Uterus (tissue), 4 donors: Measurements from ENCODE around the gene PLA2G6. TPM values are rescaled to one million over a fixed set of nuclear protein-coding genes. Genes with fewer than 3 reads are reported as not detected.

ENCODE experiments used
- DNase-seq, 2 donors: peaks; one replicate each; pipeline ENCODE4 v3.0.0-alpha.2; 2019 to 2020
- H3K27ac ChIP-seq, 2 donors: fragments of 200-600 bp; sonication (generic); 1 replicate in 1 of 2; 2 replicates in 1 of 2; pipeline ENCODE4 v1.5.1; 2016 to 2018
- H3K27me3 ChIP-seq, 2 donors: fragments of 200-600 bp; sonication (generic); one replicate each; pipeline ENCODE4 v1.5.1; 2018 to 2019; ENCODE audit warnings: control low read depth in 1 of 2
- H3K36me3 ChIP-seq, 2 donors: fragments of 200-600 bp; sonication (generic); one replicate each; pipeline ENCODE4 v1.5.1; 2019; ENCODE audit warnings: control low read depth in 1 of 2
- H3K4me1 ChIP-seq, 2 donors: fragments of 200-600 bp; sonication (generic); one replicate each; pipeline ENCODE4 v1.5.1; 2018 to 2019; ENCODE audit warnings: control low read depth in 1 of 2
- H3K4me3 ChIP-seq, 2 donors: fragments of 200-600 bp; sonication (generic); 1 replicate in 1 of 2; 2 replicates in 1 of 2; pipeline ENCODE4 v1.5.1; 2018 to 2019; ENCODE audit warnings: mild to moderate bottlenecking in 1 of 2
- H3K9me3 ChIP-seq, 2 donors: fragments of 200-600 bp; sonication (generic); one replicate each; pipeline ENCODE4 v1.5.1; 2019; ENCODE audit warnings: control low read depth in 1 of 2
- POLR2A ChIP-seq, 2 donors: fragments of 450-650 bp; IDR thresholded peaks; one replicate each; pipeline ENCODE4 v1.6.1; 2016; ENCODE audit warnings: antibody characterized with exemption in 2 of 2, mild to moderate bottlenecking in 1 of 2, moderate library complexity in 1 of 2
- intact Hi-C: fragments of 100-400 bp; cut with DNase I; formaldehyde crosslinking; loops from one replicate; pipeline ENCODE4 v1.15.1; 2023; ENCODE audit warnings: low total_unique reads
- total RNA-seq, 4 donors: library from RNA; depleted of rRNA in 3 of 4; stranded (reverse); fragments of >200 nt in 3 of 4; gene quantifications; one replicate each; pipeline versions ENCODE4 v1.1.0 to v1.2.4, GENCODE V29; 2014 to 2023
- TF ChIP-seq, protein P1 (sequence below), 4 experiments: fragments of 200-600 bp in 2 of 4; fragments of 450-650 bp in 2 of 4; sonication (generic) in 2 of 4; IDR thresholded peaks; one replicate each; pipeline ENCODE4 v1.5.1; 2016 to 2019; ENCODE audit warnings: antibody characterized with exemption in 4 of 4, mild to moderate bottlenecking in 2 of 4, moderate library complexity in 1 of 4
- donor health status: DM: yes; HTN: yes; CAD: no.

PLA2G6 gene
- total RNA-seq, 4 donors from 2014 or later, result 8.7 to 50.9 (median 34.5) TPM

GRCh38 chr22:38213990-38214301 is 32.3 kb upstream of the PLA2G6 start:
- Histone ChIP-seq H3K4me1 (peaks cover 0 to 12% of the 10 kb centered on the region in 2 donors), H3K27me3 (no peaks in the 10 kb centered on the region), H3K9me3 (no peaks in the 10 kb centered on the region), H3K27ac (peak overlapping the region in 1 of 2 donors; percentile 43), H3K36me3 (no peaks in the 10 kb centered on the region), H3K4me3 (no peak overlapping the region)
- no peak for DNase-seq
- TF ChIP-seq, protein P1, sequence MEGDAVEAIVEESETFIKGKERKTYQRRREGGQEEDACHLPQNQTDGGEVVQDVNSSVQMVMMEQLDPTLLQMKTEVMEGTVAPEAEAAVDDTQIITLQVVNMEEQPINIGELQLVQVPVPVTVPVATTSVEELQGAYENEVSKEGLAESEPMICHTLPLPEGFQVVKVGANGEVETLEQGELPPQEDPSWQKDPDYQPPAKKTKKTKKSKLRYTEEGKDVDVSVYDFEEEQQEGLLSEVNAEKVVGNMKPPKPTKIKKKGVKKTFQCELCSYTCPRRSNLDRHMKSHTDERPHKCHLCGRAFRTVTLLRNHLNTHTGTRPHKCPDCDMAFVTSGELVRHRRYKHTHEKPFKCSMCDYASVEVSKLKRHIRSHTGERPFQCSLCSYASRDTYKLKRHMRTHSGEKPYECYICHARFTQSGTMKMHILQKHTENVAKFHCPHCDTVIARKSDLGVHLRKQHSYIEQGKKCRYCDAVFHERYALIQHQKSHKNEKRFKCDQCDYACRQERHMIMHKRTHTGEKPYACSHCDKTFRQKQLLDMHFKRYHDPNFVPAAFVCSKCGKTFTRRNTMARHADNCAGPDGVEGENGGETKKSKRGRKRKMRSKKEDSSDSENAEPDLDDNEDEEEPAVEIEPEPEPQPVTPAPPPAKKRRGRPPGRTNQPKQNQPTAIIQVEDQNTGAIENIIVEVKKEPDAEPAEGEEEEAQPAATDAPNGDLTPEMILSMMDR (IDR thresholded peaks at IDR 0.05), result no peak
- no peak for TF ChIP-seq POLR2A (IDR thresholded peaks at IDR 0.05)
- intact Hi-C loops, result no loop called here

DNA sequence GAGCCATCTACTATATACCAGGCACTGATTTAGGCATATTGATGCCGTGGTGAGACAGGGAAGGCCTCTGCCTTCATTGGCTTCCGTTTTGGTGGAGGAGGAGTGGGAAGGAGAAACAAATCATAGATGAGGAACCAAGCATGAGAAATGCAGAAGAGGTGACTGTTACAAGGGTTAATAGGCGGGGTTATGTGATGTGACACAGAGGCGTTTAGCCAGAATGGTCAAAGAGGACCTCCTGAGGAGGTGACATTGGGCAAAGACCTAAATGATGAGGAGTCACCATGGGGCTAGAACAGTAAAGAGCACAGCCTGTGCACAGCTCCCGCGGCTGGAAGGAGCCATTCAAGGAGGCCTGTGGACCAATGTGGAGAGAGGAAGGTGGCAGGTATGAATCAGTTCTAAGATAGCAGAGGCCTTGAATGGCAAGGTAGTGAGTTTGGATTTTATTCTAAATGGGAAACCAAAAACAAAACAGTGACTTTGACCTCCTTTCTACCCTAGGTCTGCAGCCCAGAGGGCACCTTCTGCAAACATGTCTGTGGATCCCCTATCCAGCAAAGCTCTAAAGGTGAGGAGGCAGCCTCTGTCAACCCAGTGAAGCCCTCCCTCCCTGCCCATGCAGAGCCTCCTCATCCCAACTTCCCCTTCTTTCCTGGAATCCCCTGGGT is 31.8 kb upstream of the PLA2G6 start:
- Histone ChIP-seq H3K27me3 (no peaks in the 10 kb centered on the region), H3K4me1 (peaks cover 0 to 7% of the 10 kb centered on the region in 2 donors), H3K4me3 (no peak overlapping the region), H3K36me3 (no peaks in the 10 kb centered on the region), H3K27ac (no peak overlapping the region), H3K9me3 (no peaks in the 10 kb centered on the region)
- no peak for DNase-seq
- intact Hi-C loops, result no loop called here
- TF ChIP-seq, protein P1 (IDR thresholded peaks at IDR 0.05), result no peak
- TF ChIP-seq POLR2A (IDR thresholded peaks at IDR 0.05), result no peak

DNA sequence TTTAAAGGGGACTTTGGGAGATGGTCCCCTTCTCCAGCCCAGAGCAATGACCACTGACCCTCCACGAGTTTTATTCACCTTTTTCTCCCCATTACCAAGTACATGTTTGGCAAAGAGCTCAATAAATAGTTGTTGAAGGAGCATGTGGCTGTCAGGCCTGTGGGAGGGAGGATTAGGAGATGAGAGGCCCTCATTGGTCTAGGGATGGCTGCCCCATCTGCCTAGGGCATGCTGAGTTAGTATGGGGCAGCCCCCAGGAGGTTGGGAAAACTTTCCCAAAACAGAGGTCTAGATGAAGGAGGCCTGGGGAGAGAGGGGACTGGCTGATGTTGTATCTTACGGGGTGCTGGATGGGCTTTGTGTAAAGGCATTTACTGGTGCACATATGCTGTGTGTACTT is 30.8 kb upstream of the PLA2G6 start:
- H3K36me3 ChIP-seq, result no peaks in the 10 kb centered on the region
- no peaks in the 10 kb centered on the region for H3K9me3 ChIP-seq
- no peaks in the 10 kb centered on the region for H3K4me1 ChIP-seq
- H3K27me3 ChIP-seq, result no peaks in the 10 kb centered on the region
- no peak overlapping the region for H3K4me3 ChIP-seq
- no peak for DNase-seq
- intact Hi-C loops, result no loop called here
- H3K27ac ChIP-seq, result no peak overlapping the region
- TF ChIP-seq POLR2A (IDR thresholded peaks at IDR 0.05), result no peak
- TF ChIP-seq, protein P1 (IDR thresholded peaks at IDR 0.05), result no peak

GRCh38 chr22:38211556-38211955 is 29.9 kb upstream of the PLA2G6 start:
- Histone ChIP-seq H3K9me3 (no peaks in the 10 kb centered on the region), H3K36me3 (no peaks in the 10 kb centered on the region), H3K4me3 (no peak overlapping the region), H3K27me3 (no peaks in the 10 kb centered on the region), H3K27ac (no peak overlapping the region), H3K4me1 (no peaks in the 10 kb centered on the region)
- intact Hi-C loops, result no loop called here
- DNase-seq, result no peak
- TF ChIP-seq, protein P1 (IDR thresholded peaks at IDR 0.05), result no peak
- no peak for TF ChIP-seq POLR2A (IDR thresholded peaks at IDR 0.05)

DNA sequence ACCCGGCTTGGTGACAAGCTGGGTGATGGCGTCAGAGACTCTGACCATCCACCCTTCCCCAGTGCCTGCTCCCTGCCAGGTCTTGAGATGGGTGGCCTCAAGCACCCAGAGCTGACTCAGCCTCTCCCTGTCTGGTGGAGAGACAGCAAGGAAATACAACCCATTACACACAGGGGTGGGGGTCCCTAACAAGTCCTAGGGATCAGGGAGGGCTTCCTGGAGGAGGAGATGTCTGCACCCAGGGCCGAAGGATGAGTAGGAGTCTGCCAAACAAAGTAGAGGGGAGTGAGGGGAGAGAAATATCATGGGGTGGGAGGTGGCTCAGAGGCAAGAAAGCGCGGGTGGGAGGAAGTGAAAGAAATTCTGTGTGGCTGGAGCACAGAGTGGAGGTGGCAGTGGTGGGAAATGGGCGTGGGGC is 26.9 kb upstream of the PLA2G6 start:
- DNase-seq, result no peak
- intact Hi-C loops, result loop anchor here (10.0 kb wide), 1 partner anchor 56 kb away; no protein-coding TSS in a partner anchor
- Histone ChIP-seq H3K4me3 (no peak overlapping the region), H3K27ac (no peak overlapping the region), H3K9me3 (no peaks in the 10 kb centered on the region), H3K27me3 (no peaks in the 10 kb centered on the region), H3K4me1 (peaks cover 5 to 7% of the 10 kb centered on the region in 2 donors), H3K36me3 (no peaks in the 10 kb centered on the region)
- TF ChIP-seq POLR2A (IDR thresholded peaks at IDR 0.05), result no peak
- TF ChIP-seq, protein P1 (IDR thresholded peaks at IDR 0.05), result no peak
